ENCODE results near the gene TMEM38A.

Gene TMEM38A

GRCh38 chr19:16620018-16620417 lies 40.9 kb upstream of the TMEM38A start:
- H3K27ac ChIP-seq: no peak overlapping the region
- TF ChIP-seq ZFX (IDR thresholded peaks at IDR 0.05; ENCODE audit: borderline replicate concordance): no peak
- no peak for TF ChIP-seq CTCF (IDR thresholded peaks at IDR 0.05)

- TF ChIP-seq ZFX (IDR thresholded peaks at IDR 0.05; ENCODE audit: borderline replicate concordance) (no peak), CTCF (IDR thresholded peaks at IDR 0.05) (no peak)
- no peak overlapping the region for H3K27ac ChIP-seq
These were observed 40.4 kb upstream of the TMEM38A start for GRCh38 chr19:16620584-16620983.

- no peak overlapping the region for H3K27ac ChIP-seq
- TF ChIP-seq ZFX (IDR thresholded peaks at IDR 0.05; ENCODE audit: borderline replicate concordance) (no peak), CTCF (IDR thresholded peaks at IDR 0.05) (no peak)
These were observed 39.7 kb upstream of the TMEM38A start for GRCh38 chr19:16621165-16621800.

- TF ChIP-seq CTCF (IDR thresholded peaks at IDR 0.05) (no peak), ZFX (IDR thresholded peaks at IDR 0.05; ENCODE audit: borderline replicate concordance) (no peak)
- no peak overlapping the region for H3K27ac ChIP-seq
These were observed 37.9 kb upstream of the TMEM38A start for GRCh38 chr19:16623066-16623465.

- TF ChIP-seq ZFX (IDR thresholded peaks at IDR 0.05; ENCODE audit: borderline replicate concordance): no peak
- no peak for TF ChIP-seq CTCF (IDR thresholded peaks at IDR 0.05)
- no peak overlapping the region for H3K27ac ChIP-seq
These were observed 37.4 kb upstream of the TMEM38A start for GRCh38 chr19:16623576-16623975.

GRCh38 chr19:16624236-16624635 lies 36.7 kb upstream of the TMEM38A start:
- TF ChIP-seq ZFX (IDR thresholded peaks at IDR 0.05; ENCODE audit: borderline replicate concordance) (no peak), CTCF (IDR thresholded peaks at IDR 0.05) (no peak)
- H3K27ac ChIP-seq: no peak overlapping the region

- no peak for TF ChIP-seq CTCF (IDR thresholded peaks at IDR 0.05)
- TF ChIP-seq ZFX (IDR thresholded peaks at IDR 0.05; ENCODE audit: borderline replicate concordance): no peak
- no peak overlapping the region for H3K27ac ChIP-seq
These were observed 35.6 kb upstream of the TMEM38A start for GRCh38 chr19:16625163-16625958.
